HL-60/S4 treated with phorbol 12-myristate 13-acetate at 8.2 ng/mL for 4 days and 3 days (cell line): ENCODE data around the gene LORICRIN.
"Not testable (repeated sequence)": the region's sequence is repeated elsewhere in the genome, so short reads cannot be mapped to it uniquely, and the experiment has no call there.

Experiments
- in situ Hi-C: fragments of 300-500 bp; cut with MboI; formaldehyde crosslinking; loops from 2 replicates; pipeline ENCODE4 v1.15.0; 2022; ENCODE audit warnings: low sequenced_read_pairs

The LORICRIN gene

GRCh38 chr1:153259387-153259786 is at the start of gene LORICRIN:
TSS of gene LORICRIN (plus strand) at chr1:153259687. CDS start at chr1:153260950, 1,263 bp downstream.
- in situ Hi-C loops = no loop called here

GRCh38 chr1:153210206-153210605 is 49.3 kb upstream of the LORICRIN start:
- in situ Hi-C loops = no loop called here

- in situ Hi-C loops = no loop called here
Observed at GRCh38 chr1:153212201-153212600, 47.3 kb upstream of the LORICRIN start.

DNA sequence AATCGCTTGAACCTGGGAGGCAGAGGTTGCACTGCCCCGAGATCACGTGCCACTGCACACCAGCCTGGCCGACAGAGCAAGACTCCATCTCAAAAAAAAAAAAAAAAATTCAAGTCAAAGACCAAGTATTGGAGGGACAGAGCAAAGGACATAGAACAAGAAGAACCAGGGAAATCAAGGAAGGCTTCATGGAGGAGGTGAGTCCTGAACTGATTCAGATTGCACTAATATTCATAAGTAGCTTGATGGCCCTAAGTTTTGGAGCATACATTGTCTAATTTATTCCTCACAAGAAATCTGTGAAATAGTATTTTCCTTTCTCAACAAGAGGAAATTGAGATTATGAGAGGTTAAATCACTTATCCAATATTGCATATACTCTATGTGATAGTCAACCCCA is 46.0 kb upstream of the LORICRIN start:
- in situ Hi-C loops = no loop called here

DNA sequence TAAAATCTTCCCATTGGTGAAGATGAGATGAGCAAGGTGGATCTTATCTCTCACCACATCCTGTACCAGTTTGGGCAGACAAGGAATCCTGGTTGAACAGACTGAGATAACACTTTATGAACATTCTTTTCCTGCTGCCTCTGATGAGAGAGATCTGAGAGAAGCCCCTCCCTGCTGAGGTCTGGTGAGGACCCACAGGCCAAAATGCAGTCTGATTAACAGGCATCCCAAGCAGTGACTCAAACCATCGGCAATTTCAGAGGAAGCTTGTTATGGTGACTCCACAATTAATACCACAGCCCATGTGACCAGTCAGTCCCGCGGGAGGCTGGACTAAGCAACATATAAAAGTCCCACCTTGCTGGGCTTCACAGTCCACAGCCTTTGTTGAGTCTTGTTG is 42.3 kb upstream of the LORICRIN start, which contains the start of gene PRR9:
Gene PRR9, plus strand, starts transcription at position 373 of the 400 bp plus-strand sequence. CDS start 561 bp downstream, outside the sequence.
- in situ Hi-C loops = no loop called here

- in situ Hi-C loops = no loop called here
Observed at GRCh38 chr1:153217744-153218416, 41.6 kb upstream of the LORICRIN start.

DNA sequence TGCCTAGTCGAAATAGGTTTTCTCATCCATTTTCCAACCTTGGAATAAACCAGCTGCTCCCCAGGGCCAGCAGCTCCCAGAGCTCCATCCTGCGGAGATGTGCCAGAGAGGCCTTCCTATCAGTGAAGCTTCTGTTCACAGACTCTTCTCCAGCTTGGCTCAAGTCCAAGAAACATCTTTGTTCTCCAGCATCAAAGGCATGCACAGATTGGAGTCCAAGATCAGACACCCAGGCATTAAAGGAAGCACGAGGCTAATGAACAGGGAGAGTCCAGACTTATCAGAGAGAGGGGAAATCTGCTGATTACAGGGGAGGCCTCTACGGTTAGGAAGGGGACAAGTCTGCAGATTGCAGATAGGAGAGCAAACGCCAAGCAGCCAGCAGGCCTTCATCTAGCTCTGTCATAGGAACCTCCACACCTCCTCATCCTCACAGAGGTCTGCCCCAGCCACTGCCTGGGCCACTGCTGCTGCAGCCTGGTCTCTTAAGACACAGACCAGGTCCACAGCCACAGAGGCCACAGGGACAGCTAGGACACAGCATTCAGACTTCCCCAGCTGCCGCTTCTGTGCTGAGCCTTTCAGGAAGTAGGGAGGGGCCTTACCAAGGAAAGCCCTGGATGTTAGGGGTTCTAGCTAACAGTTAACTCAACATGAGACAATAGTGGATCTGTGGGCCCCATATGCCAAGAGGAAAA is 38.7 kb upstream of the LORICRIN start:
- in situ Hi-C loops = no loop called here

- in situ Hi-C loops = not testable (repeated sequence)
Observed at GRCh38 chr1:153223040-153223891, 36.2 kb upstream of the LORICRIN start.

DNA sequence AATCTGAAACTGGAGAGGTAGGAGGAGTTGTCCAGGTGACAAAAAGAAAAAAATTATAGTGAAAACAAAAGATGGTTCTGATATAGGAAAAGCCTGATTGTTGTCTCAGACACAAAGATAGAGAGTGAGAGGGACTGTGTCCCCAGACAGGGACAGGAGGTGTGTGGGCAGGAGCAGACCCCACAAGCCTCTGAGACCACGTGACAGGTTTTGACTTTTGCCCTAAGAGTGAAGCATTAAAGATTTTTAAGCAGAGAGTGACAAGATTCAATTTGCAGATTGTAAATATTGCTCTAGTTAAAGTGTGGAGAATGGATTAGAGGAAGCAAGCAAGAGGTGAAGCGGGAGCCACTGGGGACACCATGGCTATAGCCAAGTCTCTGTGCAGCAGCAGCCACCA is 31.7 kb upstream of the LORICRIN start:
- in situ Hi-C loops = no loop called here

DNA sequence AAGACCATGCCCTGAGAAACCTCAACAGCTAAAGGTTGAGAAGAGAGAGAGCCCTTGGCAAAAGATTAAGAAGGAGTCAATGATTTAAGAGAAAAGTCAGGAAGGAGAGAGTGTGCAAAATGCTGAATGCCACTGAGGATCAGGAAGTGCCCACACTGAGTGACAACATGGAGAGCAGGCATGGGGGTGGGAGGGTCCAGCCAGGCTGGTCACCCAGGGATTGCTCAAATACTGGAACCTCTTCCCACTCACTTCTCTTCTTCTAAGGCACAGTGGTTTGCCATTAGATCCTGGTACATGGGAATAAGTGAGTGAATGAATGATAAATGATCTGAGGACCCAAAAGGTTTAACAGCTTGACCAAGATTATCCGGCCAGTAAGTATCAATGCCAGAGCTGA is 31.0 kb upstream of the LORICRIN start:
- in situ Hi-C loops = no loop called here

GRCh38 chr1:153229076-153229829 is 30.2 kb upstream of the LORICRIN start:
- in situ Hi-C loops = not testable (repeated sequence)

GRCh38 chr1:153231363-153231762 is 28.1 kb upstream of the LORICRIN start:
- in situ Hi-C loops = no loop called here

GRCh38 chr1:153231785-153232184 is 27.7 kb upstream of the LORICRIN start:
- in situ Hi-C loops = no loop called here

- in situ Hi-C loops = no loop called here
Observed at GRCh38 chr1:153232553-153232952, 26.9 kb upstream of the LORICRIN start.

- in situ Hi-C loops = no loop called here
Observed at GRCh38 chr1:153233448-153233847, 26.0 kb upstream of the LORICRIN start.

DNA sequence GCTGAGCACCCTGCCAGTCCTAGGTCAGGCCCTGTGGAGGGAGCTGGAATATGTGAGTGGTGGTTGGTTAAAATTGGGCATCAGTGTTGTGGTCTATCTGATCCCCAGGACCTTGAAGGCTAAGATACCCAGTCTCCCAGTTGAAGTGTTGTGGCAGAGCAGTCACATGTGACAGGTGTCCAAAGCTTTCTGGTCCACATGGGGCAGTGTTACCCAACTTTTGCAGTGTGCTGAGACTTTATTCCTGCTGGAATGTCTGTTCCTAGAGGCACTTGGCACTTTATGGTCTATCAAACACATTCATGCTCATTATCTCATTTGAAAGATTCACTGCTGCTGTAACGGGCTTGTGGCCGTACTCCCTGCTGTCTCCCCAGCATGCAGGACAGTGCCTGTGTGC is 21.0 kb upstream of the LORICRIN start:
- in situ Hi-C loops = no loop called here

DNA sequence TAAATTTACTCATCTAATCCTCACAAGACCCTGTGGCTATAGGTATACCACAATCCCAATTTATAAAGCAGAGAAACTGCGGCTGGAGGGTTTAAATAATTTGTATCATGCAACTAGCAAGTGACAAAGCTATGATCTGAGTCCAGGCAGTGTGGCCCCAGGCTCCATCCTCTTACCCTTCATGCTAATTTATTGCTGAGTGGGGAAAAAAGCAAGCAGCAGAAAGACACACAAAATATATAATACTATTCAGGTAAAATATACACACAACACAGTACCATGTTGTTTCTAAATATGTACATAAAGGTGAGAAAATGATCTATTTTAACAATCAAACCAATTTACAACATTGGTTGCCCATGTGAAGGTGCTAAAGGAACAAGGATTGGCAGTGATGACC is 17.3 kb upstream of the LORICRIN start:
- in situ Hi-C loops = no loop called here

GRCh38 chr1:153245466-153245865 is 14.0 kb upstream of the LORICRIN start:
- in situ Hi-C loops = no loop called here

- in situ Hi-C loops = no loop called here
Observed at GRCh38 chr1:153246018-153246417, 13.5 kb upstream of the LORICRIN start.

DNA sequence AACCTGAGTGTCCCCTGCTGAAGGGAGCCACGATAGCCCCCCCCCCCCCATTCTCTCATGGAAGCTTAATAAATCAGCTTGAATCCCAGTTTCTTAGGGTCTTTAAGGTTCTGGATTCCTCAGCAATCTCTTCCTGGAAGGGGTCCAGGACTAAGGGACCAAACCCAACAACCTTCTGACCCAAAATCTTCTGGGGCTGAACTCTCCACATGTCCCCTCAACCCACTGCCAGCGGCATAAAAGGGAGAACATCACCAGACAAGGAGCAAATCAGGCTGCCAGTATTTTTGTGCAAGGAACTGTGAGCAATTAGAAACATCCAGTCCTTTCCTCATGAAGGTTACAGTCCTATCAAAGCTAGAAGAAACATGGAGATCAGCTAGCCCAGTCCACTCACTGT is 12.7 kb upstream of the LORICRIN start:
- in situ Hi-C loops = no loop called here
